ENCODE results near the gene EPHA3.

The EPHA3 gene

DNA sequence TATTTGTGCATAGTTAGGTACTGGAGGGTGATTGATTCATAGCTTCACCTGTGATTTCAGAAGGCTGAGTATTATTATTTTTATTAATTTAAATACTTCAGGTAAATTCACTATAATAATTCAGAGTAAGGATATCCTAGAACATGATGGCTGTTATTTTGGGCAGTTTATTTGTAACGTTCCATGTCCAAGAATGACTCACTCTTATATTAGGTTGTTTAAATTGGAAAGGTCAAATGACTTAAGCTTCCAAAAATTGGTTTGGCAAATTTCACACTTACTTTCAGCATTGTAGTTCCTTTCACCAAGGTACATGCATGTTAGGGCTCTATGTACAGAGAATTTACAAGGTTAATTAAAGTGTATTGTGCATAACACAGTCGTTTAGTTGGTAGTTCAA lies 120.2 kb downstream of the EPHA3 start:
- DNase-seq (ENCODE audit: low read depth): no peak

DNA sequence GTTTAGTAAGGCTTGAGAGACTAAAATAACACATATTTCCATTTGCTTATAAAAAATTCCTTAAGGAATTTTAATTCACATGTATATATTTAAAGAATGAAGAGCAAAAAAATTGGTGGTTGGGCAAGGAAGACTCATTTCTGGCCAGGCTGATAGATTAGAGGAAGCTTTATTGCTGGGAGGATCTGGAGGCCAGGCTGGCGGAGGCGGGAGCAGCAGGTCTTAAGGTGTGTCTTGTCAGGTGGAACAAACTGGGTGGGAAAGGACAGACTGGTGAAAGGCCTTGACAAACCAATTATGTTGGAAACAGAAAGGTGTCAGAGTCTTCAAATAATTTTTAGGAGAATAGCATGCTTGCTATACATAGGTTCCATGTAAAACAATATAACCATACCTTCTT lies 124.7 kb downstream of the EPHA3 start:
- no peak for DNase-seq (ENCODE audit: low read depth)

DNA sequence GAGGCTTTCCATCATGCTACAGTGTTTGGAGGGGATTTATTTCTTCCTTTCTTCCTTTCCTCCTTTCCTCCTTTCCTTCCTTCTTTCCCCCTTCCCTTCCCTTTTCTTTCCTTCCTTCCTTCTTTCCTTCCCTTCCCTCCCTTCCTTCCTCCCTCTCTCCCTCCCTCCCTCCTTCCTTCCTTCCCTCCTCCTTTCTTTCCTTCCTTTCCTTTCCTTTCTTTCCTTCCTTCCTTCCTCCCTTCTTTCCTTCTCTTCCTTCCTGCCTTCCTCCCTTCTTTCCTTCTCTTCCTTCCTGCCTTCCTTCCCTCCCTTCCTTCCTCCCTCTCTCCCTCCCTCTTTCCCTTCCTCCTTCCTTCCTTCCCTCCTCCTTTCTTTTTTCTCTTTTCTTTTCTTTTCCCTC lies 127.2 kb downstream of the EPHA3 start:
- no peak for DNase-seq (ENCODE audit: low read depth)

DNA sequence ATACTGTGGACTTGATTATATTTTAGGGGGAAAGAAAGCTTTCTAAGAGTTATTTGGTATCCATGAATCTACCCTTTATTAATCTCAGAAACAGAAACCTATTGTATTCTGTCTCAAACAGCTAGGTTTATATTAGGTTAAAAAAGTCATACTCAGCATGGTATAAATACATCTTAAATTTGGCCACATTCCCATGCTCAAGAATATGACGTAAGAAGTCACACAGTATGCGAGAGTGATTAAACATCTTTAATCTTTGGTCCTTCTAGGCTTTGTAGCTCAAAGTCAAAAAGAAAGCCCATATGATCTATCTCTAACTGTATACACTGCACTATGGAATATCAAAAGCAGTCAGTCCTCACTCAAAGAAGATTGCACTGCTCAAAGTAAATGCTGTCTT lies 131.4 kb downstream of the EPHA3 start:
- DNase-seq (ENCODE audit: low read depth): no peak

DNA sequence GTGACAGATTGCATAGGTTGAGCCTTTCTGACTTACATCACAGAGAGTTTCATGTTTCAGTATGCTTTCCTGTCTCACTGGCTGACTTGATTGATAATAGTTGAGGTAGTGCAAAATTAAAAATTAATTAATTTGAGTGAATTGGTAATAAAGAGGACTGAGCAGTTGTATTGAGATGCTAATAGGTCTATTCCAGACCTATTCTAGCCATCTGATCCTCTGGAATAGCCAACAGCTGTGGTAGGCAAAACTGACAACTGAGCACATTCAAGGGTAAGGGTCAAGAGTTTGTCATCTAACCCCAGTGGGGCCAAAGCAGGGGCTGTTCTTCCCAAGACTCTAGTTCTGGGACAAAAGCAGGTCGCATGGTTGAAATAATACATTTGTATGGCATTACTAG lies 132.4 kb downstream of the EPHA3 start:
- DNase-seq (ENCODE audit: low read depth): no peak

DNA sequence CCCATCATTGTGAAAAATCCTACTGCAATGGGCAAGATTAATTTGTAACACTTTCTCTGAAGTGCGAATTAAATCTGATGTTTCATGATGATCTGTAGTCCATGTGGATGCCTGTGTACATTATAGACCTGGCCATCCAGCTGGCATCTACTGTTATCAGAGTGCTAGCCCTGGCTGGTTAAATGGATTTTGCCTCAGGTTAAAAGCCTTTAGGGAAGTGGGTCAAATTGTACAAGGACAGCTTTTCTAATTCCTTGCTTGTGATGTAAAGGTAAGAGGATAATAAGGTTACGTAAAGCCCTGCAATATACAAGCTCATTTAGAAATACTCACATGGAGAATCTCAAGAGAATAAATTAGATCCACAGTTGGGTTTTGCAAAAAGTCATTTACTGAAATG lies 138.2 kb downstream of the EPHA3 start:
- DNase-seq (ENCODE audit: low read depth): no peak

DNA sequence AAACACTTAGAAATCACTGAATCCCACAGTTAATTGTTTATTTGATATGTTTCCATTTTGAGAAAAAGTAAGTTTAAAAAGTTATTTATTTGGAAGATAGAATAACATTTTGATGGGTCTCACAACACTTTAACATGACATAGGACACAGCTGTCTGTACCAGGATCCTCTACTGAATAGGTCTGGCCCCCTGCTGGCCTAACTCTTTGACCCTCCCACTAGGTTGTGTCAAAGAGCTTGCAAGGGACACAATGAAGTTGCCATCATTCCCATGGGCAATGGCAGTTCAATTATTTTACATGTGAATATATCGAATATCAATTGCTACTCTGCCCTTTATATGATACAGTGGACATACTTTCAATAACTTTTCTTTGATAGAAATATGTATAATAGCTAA lies 138.9 kb downstream of the EPHA3 start:
- DNase-seq (ENCODE audit: low read depth): no peak

DNA sequence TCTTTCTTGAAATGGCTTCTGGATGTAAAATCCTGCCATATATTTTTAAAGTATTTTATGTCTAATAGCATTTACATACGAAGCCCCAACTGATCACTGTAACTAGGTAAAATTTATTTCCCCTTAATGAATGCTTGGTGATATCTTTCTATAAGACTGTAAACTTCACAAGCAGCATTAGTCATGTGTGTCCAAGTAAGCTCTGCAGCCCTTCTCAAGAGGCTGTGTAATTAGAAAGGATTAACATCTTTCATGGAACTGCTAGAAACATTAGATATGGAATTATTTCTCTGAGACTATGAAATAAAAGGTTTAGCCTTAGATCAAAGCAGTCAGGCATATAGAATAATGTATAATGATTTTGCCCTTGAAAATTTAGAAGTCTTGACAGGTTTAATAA lies 143.3 kb downstream of the EPHA3 start:
- no peak for DNase-seq (ENCODE audit: low read depth)

DNA sequence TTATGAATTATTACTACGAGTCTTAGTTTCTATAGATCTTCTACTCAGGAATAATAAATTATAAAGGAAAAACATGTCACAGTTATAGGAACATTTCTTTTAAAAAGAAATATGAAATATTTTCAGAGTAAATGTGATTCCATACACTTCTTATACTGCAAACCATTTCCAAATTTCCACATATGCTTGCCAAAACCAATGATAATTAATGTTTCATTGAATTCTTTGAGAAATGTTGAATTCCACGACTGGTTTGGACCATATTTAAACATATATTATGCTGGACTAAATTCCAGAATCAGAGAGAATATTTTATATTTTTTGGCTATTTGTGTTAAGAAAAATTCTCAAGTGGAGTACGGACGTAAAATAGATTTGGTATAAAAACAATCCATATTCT lies 144.6 kb downstream of the EPHA3 start:
- DNase-seq (ENCODE audit: low read depth): no peak

DNA sequence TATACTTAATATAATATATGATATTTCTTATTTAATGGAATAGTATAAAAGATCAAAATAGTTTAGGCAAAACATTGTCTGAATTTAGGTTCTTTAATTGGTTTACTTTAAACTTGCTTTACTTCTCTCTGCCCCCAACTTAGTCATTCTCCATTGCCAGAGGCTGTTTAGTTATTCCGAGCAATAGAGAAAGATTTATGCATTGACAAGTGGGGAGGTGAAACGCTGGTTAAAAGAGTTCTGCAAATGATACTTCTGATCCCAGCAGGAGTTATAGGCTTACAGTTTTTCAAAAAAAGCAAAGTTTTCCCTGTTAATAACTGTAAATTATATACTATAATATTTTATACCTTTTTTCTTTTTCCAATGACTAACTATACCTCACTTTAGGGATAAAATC lies 145.4 kb downstream of the EPHA3 start:
- DNase-seq (ENCODE audit: low read depth): no peak

DNA sequence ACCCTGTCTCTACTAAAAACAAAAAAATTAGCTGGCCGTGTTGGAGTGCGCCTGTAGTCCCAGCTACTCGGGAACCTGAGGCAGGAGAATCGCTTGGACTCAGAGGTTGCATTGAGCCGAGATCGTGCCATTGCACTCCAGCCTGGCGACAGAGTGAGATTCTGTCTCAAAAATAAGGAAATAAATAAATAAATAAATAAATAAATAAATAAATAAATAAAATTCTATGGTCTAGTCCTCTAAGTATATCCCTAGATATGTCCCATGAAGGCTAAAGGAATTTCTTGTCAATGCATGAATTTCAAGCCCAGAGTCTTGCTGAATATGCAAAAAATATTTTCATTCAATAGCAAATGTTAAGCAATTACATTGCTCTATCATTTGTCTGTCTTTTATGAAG lies 149.0 kb downstream of the EPHA3 start:
- DNase-seq (ENCODE audit: low read depth): no peak

DNA sequence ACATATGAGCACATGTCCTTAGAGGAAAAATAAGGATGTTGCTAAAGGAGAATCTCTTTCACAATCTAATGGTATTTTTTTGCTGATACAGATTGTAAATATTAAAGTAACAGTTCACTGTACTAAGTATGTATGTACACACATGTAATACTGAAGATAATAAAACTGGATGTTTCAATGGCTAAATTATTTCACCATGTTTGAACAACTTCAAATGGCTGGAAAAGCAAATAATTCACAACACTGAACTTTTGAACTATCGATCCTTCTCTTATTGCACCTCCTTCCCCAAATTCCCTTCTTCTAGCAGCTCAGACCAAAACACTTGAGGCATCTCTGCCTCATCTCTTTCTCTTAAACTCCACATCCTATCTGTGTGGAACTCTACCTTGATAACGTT lies 149.5 kb downstream of the EPHA3 start:
- no peak for DNase-seq (ENCODE audit: low read depth)

DNA sequence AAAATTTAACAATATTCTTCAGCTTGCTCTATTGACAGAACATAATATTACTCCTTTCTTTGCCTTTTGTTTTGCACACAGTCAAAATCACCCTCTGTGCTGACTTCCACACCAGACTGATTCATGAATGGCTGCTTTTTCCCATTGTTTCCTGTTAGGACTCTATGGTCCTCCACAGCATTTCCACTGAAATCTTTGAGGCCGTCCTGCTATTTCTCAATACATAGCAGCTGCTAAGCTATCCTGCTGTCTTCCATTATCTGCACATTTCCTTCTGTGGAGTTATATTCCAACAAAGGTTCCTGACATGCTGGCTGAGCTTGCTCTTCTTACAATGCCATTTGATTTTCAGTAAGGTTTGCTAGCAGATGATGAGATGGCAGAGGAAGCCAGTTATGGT lies 153.3 kb downstream of the EPHA3 start:
- DNase-seq (ENCODE audit: low read depth): no peak

DNA sequence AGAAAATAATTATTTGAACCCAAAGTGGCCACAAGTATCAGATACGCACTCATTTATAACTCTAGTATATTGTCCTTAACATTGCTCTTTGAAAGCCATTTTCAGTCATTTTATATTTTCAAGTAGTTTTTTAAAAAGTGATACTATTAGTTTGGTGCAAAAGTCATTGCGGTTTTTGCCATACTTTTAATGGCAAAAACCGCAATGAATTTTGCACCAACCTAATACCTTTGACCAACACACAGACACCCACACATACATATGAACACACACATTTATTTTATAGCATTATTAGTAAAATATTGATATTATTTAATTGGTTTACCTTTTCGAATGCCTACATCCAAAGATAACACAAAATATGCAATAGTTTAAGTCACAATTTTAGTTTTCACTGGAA lies 154.3 kb downstream of the EPHA3 start:
- DNase-seq (ENCODE audit: low read depth): no peak

DNA sequence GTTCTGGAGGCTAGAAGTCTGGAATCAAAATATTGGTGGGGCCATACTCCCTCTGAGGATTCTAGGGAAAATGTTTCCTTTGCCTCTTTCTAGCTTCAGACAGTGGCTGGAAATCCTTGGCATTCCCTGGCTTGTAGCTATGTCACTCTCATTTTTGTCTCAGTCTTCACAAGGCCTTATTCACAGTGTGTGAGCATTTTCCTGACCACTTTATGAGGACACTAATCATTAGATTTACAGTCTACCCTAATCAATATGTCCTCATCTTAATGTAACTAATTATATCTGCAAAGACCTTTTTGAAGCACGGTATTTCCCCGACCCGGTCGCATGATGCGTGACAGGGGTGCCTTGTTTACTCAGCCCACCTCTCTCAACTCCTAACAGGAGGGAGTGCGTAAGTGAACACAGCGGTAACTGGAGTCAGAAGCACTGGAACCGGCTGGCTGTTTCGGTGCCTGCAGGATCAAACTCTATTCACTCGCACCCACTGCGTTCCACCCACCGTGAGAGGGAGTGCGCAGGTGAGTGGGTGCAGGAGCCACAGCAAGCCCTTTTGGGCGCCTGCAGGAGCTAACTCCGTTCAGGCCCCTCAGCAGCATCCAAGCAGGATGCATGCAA lies 155.0 kb downstream of the EPHA3 start:
- DNase-seq (ENCODE audit: low read depth): no peak

DNA sequence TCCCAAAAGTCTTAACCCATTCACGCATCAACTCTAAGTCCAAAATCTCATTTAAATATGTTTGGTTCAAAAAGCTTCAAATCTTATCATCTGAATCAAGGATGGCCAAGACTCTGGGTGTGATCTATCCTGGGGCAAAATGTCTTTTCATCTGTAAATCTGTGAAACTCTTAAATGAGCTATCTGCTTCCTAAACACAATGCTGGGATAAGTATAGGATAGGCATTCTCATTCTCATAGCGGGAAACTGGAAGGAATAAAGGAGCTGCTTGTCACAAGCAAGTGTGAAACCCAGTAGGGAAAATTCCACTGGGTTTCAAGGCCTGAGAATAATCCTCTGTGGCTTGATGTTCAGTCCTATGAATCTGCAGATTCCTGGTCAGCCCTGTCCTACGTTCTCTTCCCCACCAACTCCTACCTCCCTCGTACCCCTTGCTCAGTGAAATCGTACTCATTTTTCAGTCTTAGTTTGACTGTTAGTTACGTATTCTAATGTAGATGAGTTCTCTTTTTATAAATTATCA lies 156.7 kb downstream of the EPHA3 start:
- no peak for DNase-seq (ENCODE audit: low read depth)

DNA sequence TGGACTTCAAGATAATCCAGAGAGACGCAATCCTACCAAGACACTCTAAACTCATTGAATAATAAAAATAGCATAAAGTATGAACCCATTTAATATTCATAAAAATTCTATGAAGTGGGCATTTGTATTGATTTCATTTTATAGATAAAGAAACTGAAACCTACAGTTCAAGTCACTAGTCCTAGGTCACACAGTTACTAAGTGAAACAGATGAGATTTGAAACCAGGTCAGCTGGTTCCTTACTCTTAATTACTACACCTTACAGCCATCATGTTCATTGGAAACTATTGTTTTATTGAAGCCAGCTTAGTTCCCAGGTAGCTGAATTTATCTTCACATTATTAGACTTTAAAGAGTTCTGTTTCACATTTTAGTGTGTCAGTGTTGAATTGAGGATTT lies 158.7 kb downstream of the EPHA3 start:
- DNase-seq (ENCODE audit: low read depth): no peak

DNA sequence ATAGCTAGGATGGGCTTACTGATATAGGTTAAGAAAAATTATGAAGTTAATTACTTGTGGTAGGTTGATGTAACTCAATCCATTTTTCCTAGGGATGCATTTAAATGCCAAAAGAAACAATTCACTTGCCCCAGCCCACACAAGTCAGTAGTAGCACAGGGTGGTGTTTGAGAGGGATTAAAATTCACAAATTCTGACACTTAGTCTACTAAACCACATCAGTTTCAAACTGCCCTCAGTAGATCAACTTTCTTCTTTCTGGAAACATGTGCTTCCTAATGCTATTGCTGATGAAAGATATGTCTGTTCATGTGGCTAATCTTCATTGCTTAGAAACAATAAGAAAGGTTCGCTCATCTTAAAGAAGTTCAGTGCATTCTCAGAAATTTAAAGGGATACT lies 160.6 kb downstream of the EPHA3 start:
- no peak for DNase-seq (ENCODE audit: low read depth)

DNA sequence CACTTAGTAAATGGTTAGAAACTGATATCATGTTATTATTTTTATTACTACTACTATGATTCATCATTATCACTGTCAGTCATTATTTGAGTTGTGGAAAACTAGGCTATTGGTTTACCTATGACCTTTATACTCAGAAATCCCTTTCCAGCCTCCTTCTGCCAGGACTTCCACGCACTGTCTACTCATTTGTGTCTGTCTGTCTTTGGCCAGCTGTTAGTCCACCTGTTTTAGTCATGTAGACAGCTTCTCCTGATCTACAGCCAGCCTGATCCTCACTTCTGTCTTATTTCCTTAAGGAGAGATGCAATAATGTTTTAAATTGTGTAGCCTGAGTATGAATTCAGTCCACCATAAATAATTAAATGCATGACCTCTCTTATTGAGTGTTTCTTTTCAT lies 162.8 kb downstream of the EPHA3 start:
- no peak for DNase-seq (ENCODE audit: low read depth)

DNA sequence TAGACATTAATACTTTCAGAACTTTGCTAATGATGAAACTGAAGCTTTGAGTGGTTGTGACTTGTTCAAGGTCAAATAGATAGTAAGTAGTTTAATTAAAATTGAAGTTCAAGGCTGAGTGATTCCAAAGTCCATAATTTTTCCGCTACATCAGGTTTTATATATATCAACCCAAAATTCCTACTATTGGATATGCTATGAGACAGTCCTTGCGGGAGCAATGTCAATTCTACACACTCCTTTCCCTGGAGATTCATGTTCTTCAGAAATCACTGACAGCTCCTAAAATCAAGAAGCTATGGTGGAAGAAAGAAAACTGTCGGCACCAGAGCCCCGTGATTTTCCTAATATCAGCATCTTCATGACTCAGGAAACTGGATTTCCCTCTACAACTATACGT lies 167.6 kb downstream of the EPHA3 start:
- DNase-seq (ENCODE audit: low read depth): no peak

DNA sequence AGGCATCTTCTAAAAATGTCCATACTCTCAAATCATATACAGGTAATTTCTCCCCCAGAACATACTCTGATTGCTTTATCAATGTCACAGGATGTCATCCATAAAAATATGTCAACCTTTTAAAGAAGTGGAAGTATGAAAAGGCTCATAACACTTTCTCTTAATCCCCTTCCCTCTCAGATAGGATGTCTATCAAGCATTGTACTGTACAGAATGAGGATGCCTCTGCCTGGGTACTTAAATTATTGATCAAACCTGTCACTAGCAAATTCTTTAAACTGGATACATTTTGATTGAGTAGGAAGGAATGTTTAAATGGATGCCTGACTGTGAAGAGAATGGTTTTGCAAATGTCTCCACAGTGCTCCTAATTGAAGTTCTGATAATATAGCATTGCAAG lies 168.7 kb downstream of the EPHA3 start:
- no peak for DNase-seq (ENCODE audit: low read depth)

DNA sequence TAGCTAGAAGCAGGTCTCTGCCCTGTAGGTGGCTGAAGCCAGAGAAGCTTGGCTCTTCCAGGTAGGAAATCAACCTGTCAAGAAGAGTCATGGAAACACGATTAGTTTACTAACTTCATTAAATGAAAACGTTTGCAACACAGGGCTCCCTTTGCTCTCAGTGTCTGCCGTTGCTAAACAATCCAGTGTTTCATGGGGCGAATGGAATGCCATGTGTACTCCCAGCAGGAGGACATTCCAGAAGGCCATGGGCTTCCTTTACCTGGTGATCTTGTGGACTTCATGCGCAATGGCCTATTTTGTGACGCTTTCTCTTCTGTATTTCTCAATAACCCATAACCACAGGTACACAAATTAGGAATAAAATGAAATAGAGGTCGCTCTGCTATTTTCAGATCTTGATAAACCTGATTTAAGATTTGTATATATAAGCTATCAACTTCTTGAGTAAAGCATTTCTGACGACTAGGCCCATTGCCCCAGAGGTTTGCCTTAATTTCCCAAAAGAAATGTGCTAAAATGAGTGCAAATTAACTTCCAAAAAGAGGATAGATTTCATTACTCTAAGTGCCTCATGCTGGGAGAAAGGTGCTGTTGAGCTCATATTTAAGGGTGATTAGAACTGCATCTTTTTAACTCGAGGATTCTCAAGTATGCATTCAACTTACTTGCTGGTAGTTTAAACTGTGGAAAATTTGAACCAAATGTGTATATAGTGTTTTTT lies 171.0 kb downstream of the EPHA3 start:
- no peak for DNase-seq (ENCODE audit: low read depth)

DNA sequence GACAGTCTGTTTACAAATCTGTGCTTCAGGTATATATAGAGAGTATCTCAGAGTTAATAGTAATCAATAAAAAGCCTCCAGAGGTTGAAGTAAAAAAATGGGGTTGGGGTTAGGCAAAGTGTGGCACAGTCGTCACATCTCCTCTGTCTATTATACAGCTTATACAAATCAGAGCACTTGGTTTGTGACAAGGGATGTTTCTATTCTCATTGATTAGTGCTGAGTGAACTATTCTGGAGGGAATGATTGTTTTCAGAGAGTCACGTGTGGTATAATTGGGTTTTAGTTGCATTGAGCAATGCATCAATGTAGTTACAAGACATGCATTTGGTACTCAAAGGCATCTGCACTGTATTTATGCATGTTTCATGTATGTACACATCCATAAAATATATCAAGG lies 172.9 kb downstream of the EPHA3 start:
- DNase-seq (ENCODE audit: low read depth): no peak

DNA sequence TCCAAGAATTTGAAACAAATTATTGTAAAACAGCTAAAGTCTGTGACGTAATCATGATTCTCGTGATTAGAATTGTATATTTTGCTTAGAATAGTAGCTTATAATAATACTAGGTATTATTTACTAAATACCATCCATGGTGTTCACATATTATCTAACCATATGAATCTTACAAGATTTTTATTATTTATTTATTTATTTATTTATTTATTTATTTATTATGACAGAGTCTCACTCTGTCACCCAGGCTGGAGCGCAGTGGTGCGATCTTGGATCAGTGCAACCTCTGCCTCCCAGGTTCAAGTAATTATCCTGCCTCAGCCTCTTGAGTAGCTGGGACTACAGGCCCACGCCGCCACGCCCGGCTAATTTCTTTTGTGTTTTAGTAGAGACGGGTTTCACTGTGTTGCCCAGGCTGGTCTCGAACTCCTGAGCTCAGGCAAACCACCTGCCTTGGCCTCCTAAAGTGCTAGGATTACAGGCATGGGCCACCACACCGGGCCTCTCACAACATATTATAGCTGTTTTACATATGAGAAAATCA lies 173.5 kb downstream of the EPHA3 start:
- DNase-seq (ENCODE audit: low read depth): no peak

All from activated T-cell treated with anti-CD3 and anti-CD28 coated beads for 24 hours (primary cell).